ENCODE results near the gene NUDT4. TPM values are rescaled to one million over a fixed set of nuclear protein-coding genes. Genes with fewer than 3 reads are reported as not detected.
"Not testable (repeated sequence)": the region's sequence is repeated elsewhere in the genome, so short reads cannot be mapped to it uniquely, and the experiment has no call there.

The NUDT4 gene
- total RNA-seq, 4 donors from 2014 or later = 16.0 to 33.8 (median 25.7) TPM

DNA sequence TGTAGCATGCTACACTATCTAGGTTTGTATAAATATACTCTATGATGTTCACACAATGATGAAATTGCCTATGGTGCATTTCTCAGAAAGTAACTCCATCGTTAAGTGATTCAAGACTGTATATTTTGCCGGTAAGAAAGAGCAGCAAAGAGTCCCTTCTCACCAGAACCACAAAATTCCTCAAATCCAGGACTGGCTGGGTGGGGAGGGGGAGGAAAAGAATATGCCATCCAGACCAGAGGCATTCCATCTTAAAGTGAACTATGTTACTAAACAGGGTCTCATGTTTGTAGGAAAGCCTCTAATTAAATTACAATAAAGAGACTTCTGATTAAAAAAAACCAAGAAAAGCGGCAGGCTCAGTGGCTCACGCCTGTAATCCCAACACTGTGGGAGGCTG is 52.6 kb downstream of the NUDT4 start:
- TF ChIP-seq POLR2A (IDR thresholded peaks at IDR 0.05) = no peak
- TF ChIP-seq, protein P1, sequence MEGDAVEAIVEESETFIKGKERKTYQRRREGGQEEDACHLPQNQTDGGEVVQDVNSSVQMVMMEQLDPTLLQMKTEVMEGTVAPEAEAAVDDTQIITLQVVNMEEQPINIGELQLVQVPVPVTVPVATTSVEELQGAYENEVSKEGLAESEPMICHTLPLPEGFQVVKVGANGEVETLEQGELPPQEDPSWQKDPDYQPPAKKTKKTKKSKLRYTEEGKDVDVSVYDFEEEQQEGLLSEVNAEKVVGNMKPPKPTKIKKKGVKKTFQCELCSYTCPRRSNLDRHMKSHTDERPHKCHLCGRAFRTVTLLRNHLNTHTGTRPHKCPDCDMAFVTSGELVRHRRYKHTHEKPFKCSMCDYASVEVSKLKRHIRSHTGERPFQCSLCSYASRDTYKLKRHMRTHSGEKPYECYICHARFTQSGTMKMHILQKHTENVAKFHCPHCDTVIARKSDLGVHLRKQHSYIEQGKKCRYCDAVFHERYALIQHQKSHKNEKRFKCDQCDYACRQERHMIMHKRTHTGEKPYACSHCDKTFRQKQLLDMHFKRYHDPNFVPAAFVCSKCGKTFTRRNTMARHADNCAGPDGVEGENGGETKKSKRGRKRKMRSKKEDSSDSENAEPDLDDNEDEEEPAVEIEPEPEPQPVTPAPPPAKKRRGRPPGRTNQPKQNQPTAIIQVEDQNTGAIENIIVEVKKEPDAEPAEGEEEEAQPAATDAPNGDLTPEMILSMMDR (IDR thresholded peaks at IDR 0.05) = no peak
- Histone ChIP-seq H3K9me3 (no peaks in the 10 kb centered on the region), H3K27ac (no peak overlapping the region), H3K27me3 (no peaks in the 10 kb centered on the region), H3K4me3 (no peak overlapping the region), H3K36me3 (no peaks in the 10 kb centered on the region), H3K4me1 (peaks cover 7 to 89% (median 49%) of the 10 kb centered on the region in 3 donors)
- DNase-seq = no peak
- 74 to 83% methylated on average over 4 of the region's 4 CpGs for WGBS, 2 donors
- intact Hi-C loops (cut with DNase I) = no loop called here

DNA sequence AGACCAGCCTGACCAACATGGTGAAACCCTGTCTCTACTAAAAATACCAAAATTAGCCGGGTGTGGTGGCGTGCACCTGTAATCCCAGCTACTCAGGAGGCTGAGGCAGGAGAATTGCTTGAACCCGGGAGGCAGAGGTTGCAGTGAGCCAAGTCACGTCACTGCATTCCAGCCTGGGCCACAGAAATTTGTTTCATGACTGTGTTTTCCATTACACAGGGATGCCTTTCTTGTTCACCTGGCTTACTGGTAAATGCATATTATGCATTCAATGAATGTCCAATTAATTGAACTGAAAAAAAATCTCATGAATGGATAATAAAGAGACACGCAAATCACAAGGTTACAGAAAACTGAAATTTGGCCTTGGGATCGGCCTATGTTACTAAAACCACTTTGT is 54.3 kb downstream of the NUDT4 start:
- H3K9me3 ChIP-seq; DNase-seq; intact Hi-C loops (cut with DNase I); H3K36me3 ChIP-seq; H3K27ac ChIP-seq; H3K4me3 ChIP-seq; H3K27me3 ChIP-seq: not testable (repeated sequence)
- 84 to 88% methylated on average over 6 of the region's 6 CpGs for WGBS, 2 donors
- H3K4me1 ChIP-seq = peaks cover 6 to 88% (median 39%) of the 10 kb centered on the region in 3 donors

DNA sequence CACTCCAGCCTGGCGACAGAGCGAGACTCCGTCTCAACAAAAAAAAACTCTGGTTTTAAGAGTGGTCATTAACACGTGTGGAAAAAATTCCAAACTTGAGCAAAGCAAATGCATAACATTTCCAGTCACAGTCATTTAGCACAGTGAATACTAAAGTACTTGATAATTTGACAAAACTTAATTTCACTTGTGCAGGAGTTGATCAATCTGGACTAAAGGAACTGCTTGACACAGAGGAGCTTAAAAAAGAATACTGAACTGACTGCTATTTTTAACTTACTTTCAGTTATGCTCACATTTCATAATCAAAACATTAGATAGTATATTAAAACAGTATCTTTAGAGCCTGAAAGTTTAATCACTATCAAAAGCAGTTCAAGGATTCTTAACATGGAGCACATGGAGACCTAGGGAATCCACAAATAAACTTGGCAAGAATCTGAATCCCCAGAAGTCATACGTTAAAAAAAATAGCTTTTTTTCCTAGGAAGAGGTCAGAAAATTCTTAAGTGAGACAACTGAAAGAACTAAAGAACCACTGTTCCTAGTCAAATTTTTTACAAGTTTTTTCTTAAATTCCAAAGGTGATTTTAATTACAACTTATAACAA is 56.6 kb downstream of the NUDT4 start:
- DNase-seq = no peak
- H3K9me3 ChIP-seq = no peaks in the 10 kb centered on the region
- TF ChIP-seq, protein P1 (IDR thresholded peaks at IDR 0.05) = no peak
- no peak for TF ChIP-seq POLR2A (IDR thresholded peaks at IDR 0.05)
- no peak overlapping the region for H3K4me3 ChIP-seq
- H3K27ac ChIP-seq = peak overlapping the region in 1 of 4 donors; percentile 14
- intact Hi-C loops (cut with DNase I) = no loop called here
- WGBS, 2 donors = 41 to 58% methylated on average over 5 of the region's 5 CpGs
- no peaks in the 10 kb centered on the region for H3K27me3 ChIP-seq
- H3K36me3 ChIP-seq = no peaks in the 10 kb centered on the region
- peaks cover 3 to 88% (median 34%) of the 10 kb centered on the region in 3 donors for H3K4me1 ChIP-seq

DNA sequence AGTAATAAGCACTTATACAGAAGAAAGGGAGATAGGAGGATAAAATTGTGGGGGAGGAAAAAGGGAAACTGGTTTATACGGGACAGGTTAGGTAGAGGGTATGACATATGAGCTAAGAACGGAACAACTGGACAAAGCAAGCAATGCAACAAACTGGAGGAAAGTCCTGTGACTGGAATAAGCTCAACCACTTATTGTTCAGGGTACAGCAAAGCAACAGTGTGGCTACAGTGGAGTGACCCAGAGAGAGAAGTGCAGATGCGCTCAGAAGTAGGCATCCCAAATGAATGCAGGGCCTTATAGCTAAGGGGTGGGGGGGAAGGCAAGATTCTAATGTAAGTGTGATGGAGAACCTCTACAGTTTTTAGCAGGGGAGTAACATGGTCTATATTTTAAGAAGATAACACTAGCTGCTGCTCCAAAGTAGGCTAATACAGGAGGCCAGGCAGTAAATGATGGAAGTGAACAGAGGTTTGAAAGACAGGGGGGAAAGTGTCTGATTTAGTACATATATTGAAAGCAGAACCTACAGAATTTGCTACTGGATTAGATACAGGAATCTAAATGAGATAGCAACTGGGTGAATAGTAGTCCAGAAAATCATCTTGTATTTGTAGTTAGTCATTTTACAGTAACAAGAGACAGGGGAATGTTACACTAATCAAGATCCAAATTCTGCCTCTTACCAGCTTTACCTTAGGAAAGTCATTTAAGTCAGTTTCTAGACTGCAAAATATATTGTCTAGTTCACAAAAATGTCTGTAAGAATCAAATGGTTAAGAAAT is 60.7 kb downstream of the NUDT4 start:
- no peak for DNase-seq
- TF ChIP-seq, protein P1 (IDR thresholded peaks at IDR 0.05) = no peak
- no peak for TF ChIP-seq POLR2A (IDR thresholded peaks at IDR 0.05)
- Histone ChIP-seq H3K4me1 (peaks cover 20 to 87% (median 46%) of the 10 kb centered on the region in 3 donors), H3K9me3 (no peaks in the 10 kb centered on the region), H3K27me3 (no peaks in the 10 kb centered on the region), H3K4me3 (no peak overlapping the region), H3K36me3 (no peaks in the 10 kb centered on the region), H3K27ac (no peak overlapping the region)
- intact Hi-C loops (cut with DNase I) = no loop called here
- WGBS, 2 donors = 58 to 66% methylated on average over 3 of the region's 3 CpGs

DNA sequence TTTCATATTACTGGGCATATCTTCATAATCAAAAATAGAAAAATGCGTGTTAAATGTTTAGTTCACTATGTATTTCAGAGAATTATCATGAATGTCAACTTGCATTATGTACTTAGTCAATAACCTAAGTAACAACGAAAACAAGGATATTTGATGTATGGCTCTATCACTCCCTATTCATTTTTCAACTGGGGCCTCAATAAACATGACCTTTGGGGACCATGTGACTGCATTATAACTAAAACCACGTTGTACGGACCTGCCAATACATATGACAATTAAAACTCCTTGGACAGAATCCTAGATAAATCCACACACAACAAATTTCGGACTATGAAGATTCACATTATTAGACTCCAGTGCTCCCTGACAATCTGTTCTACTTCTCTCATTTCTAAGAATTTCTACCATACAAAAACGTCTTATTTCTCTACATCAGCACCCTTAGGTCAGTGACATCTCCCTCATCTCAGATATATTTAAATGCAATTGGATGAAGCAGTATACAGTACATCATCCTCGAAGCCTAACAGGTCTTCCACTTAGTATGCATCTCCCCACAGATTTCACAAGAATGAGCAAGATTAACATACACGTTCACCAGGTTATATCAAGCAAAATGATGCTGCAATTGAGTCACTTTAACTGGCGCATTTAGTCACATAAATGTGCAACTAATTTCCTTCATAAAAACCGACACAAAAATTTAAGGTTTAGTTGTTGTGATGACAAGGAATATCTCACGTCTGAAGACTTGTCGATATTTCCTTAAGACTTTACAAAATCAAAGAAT is 62.5 kb downstream of the NUDT4 start:
- H3K27ac ChIP-seq = peak overlapping the region in 2 of 4 donors; percentile 96 to 98
- no peak for DNase-seq
- intact Hi-C loops (cut with DNase I) = no loop called here
- peaks cover 24 to 77% (median 32%) of the 10 kb centered on the region in 3 donors for H3K4me1 ChIP-seq
- peak overlapping the region; percentile 78 to 99 (median 90) for H3K4me3 ChIP-seq
- H3K36me3 ChIP-seq = no peaks in the 10 kb centered on the region
- H3K27me3 ChIP-seq = no peaks in the 10 kb centered on the region
- H3K9me3 ChIP-seq = no peaks in the 10 kb centered on the region
- WGBS, 2 donors = 13 to 14% methylated on average over 12 of the region's 12 CpGs
- TF ChIP-seq, protein P1 (IDR thresholded peaks at IDR 0.05) = no peak
- TF ChIP-seq POLR2A (IDR thresholded peaks at IDR 0.05) = no peak

Data from esophagus squamous epithelium (tissue), 5 donors.